Stimulated activated naive B cell treated with anti-CD40 and anti-IgM and Interleukin-4, amounts not matched to agents 10 μg/mL and 1 μg/mL and 100 μg/mL, for 72 hours (primary cell): Measurements from ENCODE around the gene HINT3.

ENCODE experiments used
- ATAC-seq, 2 donors: fragments of 150-1000 bp; cut with Tn5 transposase; replicated peaks; 2 replicates each; pipeline ENCODE4 v1.10.0; 2021; ENCODE audit warnings: moderate library complexity in 1 of 2
- DNase-seq: peaks from one replicate; pipeline ENCODE4 v3.0.0; 2021
- H3K27ac Mint-ChIP-seq: one replicate; pipeline ENCODE4 v1.8.0; 2022; ENCODE audit warnings: mild to moderate bottlenecking, mixed read lengths
- H3K27me3 Mint-ChIP-seq, 2 donors: one replicate each; pipeline ENCODE4 v1.8.0; 2022; ENCODE audit warnings: mixed read lengths in 2 of 2
- H3K36me3 Mint-ChIP-seq, 2 donors: one replicate each; pipeline ENCODE4 v1.8.0; 2022; ENCODE audit warnings: mixed read lengths in 2 of 2, mild to moderate bottlenecking in 1 of 2
- H3K4me1 Mint-ChIP-seq, 2 donors: one replicate each; pipeline ENCODE4 v1.8.0; 2022; ENCODE audit warnings: mixed read lengths in 2 of 2, mild to moderate bottlenecking in 1 of 2
- H3K4me3 Mint-ChIP-seq, 2 donors: one replicate each; pipeline ENCODE4 v1.8.0; 2022; ENCODE audit warnings: mild to moderate bottlenecking in 2 of 2, mixed read lengths in 2 of 2, moderate library complexity in 1 of 2
- H3K9me3 Mint-ChIP-seq, 2 donors: one replicate each; pipeline ENCODE4 v1.8.0; 2022; ENCODE audit warnings: mixed read lengths in 2 of 2, mild to moderate bottlenecking in 1 of 2

The HINT3 gene

GRCh38 chr6:125987026-125987617 is 30.6 kb downstream of the HINT3 start:
- no peaks in the 10 kb centered on the region for H3K4me1 Mint-ChIP-seq
- H3K27me3 Mint-ChIP-seq: no peaks in the 10 kb centered on the region

GRCh38 chr6:125988280-125988679 is 31.7 kb downstream of the HINT3 start:
- peaks cover 3 to 8% of the 10 kb centered on the region in 2 donors for H3K4me1 Mint-ChIP-seq
- H3K27me3 Mint-ChIP-seq: no peaks in the 10 kb centered on the region
- no peak overlapping the region for H3K4me3 Mint-ChIP-seq
- H3K36me3 Mint-ChIP-seq: no peaks in the 10 kb centered on the region
- H3K27ac Mint-ChIP-seq: no peak overlapping the region
- ATAC-seq (no peak), DNase-seq (no peak)
- H3K9me3 Mint-ChIP-seq: no peaks in the 10 kb centered on the region

More at GRCh38 chr6:125987026-125987617, 30.6 kb downstream of the HINT3 start:
- H3K36me3 Mint-ChIP-seq: no peaks in the 10 kb centered on the region
- H3K9me3 Mint-ChIP-seq: no peaks in the 10 kb centered on the region
- H3K4me3 Mint-ChIP-seq: no peak overlapping the region
- DNase-seq (no peak), ATAC-seq (peak; percentile 33 to 46)
- H3K27ac Mint-ChIP-seq: no peak overlapping the region

GRCh38 chr6:125989631-125990030 is 33.1 kb downstream of the HINT3 start:
- ATAC-seq (no peak), DNase-seq (no peak)
- Mint-ChIP-seq H3K27me3 (no peaks in the 10 kb centered on the region), H3K36me3 (no peaks in the 10 kb centered on the region), H3K9me3 (no peaks in the 10 kb centered on the region), H3K4me3 (no peak overlapping the region), H3K4me1 (peaks cover 3 to 8% of the 10 kb centered on the region in 2 donors), H3K27ac (no peak overlapping the region)

- Mint-ChIP-seq H3K4me1 (peaks cover 5 to 18% of the 10 kb centered on the region in 2 donors), H3K4me3 (no peak overlapping the region), H3K36me3 (peaks cover 0 to 2% of the 10 kb centered on the region in 2 donors), H3K27ac (no peak overlapping the region), H3K27me3 (no peaks in the 10 kb centered on the region), H3K9me3 (no peaks in the 10 kb centered on the region)
- ATAC-seq (no peak), DNase-seq (no peak)
Observed at GRCh38 chr6:125991653-125992052, 35.1 kb downstream of the HINT3 start.

- no peaks in the 10 kb centered on the region for H3K9me3 Mint-ChIP-seq
- H3K4me3 Mint-ChIP-seq: no peak overlapping the region
- no peaks in the 10 kb centered on the region for H3K27me3 Mint-ChIP-seq
- no peak for ATAC-seq
- H3K4me1 Mint-ChIP-seq: peaks cover 5 to 18% of the 10 kb centered on the region in 2 donors
- no peak for DNase-seq
- no peak overlapping the region for H3K27ac Mint-ChIP-seq
- H3K36me3 Mint-ChIP-seq: peaks cover 9 to 12% of the 10 kb centered on the region in 2 donors
Observed at GRCh38 chr6:125994670-125995488, 38.3 kb downstream of the HINT3 start.

- peak; percentile 46 for DNase-seq
- Mint-ChIP-seq H3K27me3 (no peaks in the 10 kb centered on the region), H3K36me3 (peaks cover 12 to 23% of the 10 kb centered on the region in 2 donors), H3K4me1 (peaks cover 5 to 18% of the 10 kb centered on the region in 2 donors), H3K9me3 (no peaks in the 10 kb centered on the region), H3K4me3 (peak overlapping the region; percentile 48 to 70), H3K27ac (no peak overlapping the region)
- peak; percentile 86 to 94 for ATAC-seq
Observed at GRCh38 chr6:125995972-125996580, 39.5 kb downstream of the HINT3 start.

GRCh38 chr6:126002755-126003679 is 46.4 kb downstream of the HINT3 start:
- Mint-ChIP-seq H3K27me3 (no peaks in the 10 kb centered on the region), H3K36me3 (peaks cover 16 to 47% of the 10 kb centered on the region in 2 donors), H3K27ac (no peak overlapping the region), H3K4me3 (no peak overlapping the region), H3K9me3 (no peaks in the 10 kb centered on the region), H3K4me1 (no peaks in the 10 kb centered on the region)
- ATAC-seq: no peak
- DNase-seq: no peak

GRCh38 chr6:126007800-126008199 is 51.2 kb downstream of the HINT3 start:
- Mint-ChIP-seq H3K4me3 (no peak overlapping the region), H3K36me3 (peaks cover 26 to 44% of the 10 kb centered on the region in 2 donors)
- ATAC-seq: no peak

GRCh38 chr6:126010040-126010439 is 53.5 kb downstream of the HINT3 start:
- ATAC-seq (no peak), DNase-seq (no peak)
- peaks cover 21 to 41% of the 10 kb centered on the region in 2 donors for H3K36me3 Mint-ChIP-seq
- no peak overlapping the region for H3K4me3 Mint-ChIP-seq
- H3K4me1 Mint-ChIP-seq: no peaks in the 10 kb centered on the region
- H3K27me3 Mint-ChIP-seq: no peaks in the 10 kb centered on the region
- no peak overlapping the region for H3K27ac Mint-ChIP-seq
- H3K9me3 Mint-ChIP-seq: no peaks in the 10 kb centered on the region

More at GRCh38 chr6:126007800-126008199, 51.2 kb downstream of the HINT3 start:
- no peaks in the 10 kb centered on the region for H3K27me3 Mint-ChIP-seq
- no peak overlapping the region for H3K27ac Mint-ChIP-seq
- H3K4me1 Mint-ChIP-seq: no peaks in the 10 kb centered on the region
- DNase-seq: no peak
- no peaks in the 10 kb centered on the region for H3K9me3 Mint-ChIP-seq

GRCh38 chr6:126015863-126016262 is 59.3 kb downstream of the HINT3 start:
- Mint-ChIP-seq H3K9me3 (no peaks in the 10 kb centered on the region), H3K4me3 (no peak overlapping the region), H3K4me1 (no peaks in the 10 kb centered on the region), H3K27me3 (no peaks in the 10 kb centered on the region), H3K36me3 (peaks cover 38 to 63% of the 10 kb centered on the region in 2 donors), H3K27ac (no peak overlapping the region)
- DNase-seq (no peak), ATAC-seq (no peak)

- Mint-ChIP-seq H3K4me3 (no peak overlapping the region), H3K4me1 (no peaks in the 10 kb centered on the region), H3K27me3 (no peaks in the 10 kb centered on the region), H3K9me3 (no peaks in the 10 kb centered on the region), H3K36me3 (peaks cover 40 to 65% of the 10 kb centered on the region in 2 donors), H3K27ac (no peak overlapping the region)
- no peak for DNase-seq
- ATAC-seq: no peak
Observed at GRCh38 chr6:126016591-126016990, 60.0 kb downstream of the HINT3 start.

GRCh38 chr6:126017668-126018067 is 61.1 kb downstream of the HINT3 start:
- ATAC-seq (no peak), DNase-seq (no peak)
- peaks cover 33 to 60% of the 10 kb centered on the region in 2 donors for H3K36me3 Mint-ChIP-seq
- H3K4me3 Mint-ChIP-seq: no peak overlapping the region
- no peak overlapping the region for H3K27ac Mint-ChIP-seq
- H3K9me3 Mint-ChIP-seq: no peaks in the 10 kb centered on the region
- H3K27me3 Mint-ChIP-seq: no peaks in the 10 kb centered on the region
- H3K4me1 Mint-ChIP-seq: no peaks in the 10 kb centered on the region

GRCh38 chr6:126020305-126021050 is 63.9 kb downstream of the HINT3 start:
- ATAC-seq: no peak
- no peaks in the 10 kb centered on the region for H3K4me1 Mint-ChIP-seq
- no peaks in the 10 kb centered on the region for H3K27me3 Mint-ChIP-seq
- DNase-seq: no peak
- H3K4me3 Mint-ChIP-seq: no peak overlapping the region
- H3K27ac Mint-ChIP-seq: no peak overlapping the region
- no peaks in the 10 kb centered on the region for H3K9me3 Mint-ChIP-seq
- H3K36me3 Mint-ChIP-seq: peaks cover 29 to 57% of the 10 kb centered on the region in 2 donors
